ENCODE measurements around the gene CPA2. TPM values are rescaled to one million over a fixed set of nuclear protein-coding genes. Genes with fewer than 3 reads are reported as not detected.

The CPA2 gene
- polyA plus RNA-seq, 1 donor: 0.28 TPM

DNA sequence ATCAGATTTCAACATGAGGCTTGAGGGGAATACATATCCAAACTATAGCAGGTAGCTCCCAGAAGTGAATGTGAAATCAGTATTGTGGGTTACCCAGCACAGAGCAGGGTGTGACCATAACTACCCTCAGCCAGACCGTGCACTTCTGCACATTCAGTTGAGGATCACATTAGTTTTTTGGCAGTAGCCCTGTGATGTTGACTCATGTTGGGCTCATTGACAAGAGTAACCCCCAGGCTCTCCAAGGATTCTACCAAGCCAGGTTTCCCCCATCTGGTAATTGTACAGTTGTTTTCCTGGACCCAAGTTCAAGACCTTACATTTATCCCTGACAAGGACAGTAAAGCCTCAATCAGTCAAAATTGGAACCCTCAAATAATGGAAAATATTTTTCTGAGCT is 14.6 kb downstream of the CPA2 start:
- peak; percentile 87 for DNase-seq

GRCh38 chr7:130286881-130287280 is 20.2 kb downstream of the CPA2 start:
- no peak for DNase-seq

DNA sequence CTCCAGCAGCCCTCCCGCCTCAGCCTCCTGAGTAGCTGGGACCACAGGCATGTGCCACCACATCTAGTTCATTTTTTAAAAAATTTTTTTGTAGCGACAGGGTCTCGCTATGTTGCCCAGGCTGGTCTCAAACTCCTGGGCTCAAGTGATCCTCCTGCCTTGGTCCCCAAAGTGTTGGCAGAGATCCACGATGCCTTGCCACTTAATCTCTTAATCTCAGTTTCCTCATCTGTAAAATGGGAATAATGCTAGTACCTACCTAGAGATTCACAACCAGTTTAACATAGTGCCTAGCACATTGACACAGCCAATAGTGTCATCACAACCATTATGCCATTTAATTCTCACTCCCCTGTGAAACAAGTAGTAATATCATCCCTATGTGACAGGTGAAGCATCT is 21.5 kb downstream of the CPA2 start:
- no peak for DNase-seq

- DNase-seq: no peak
Measured at GRCh38 chr7:130288829-130289228, 22.2 kb downstream of the CPA2 start.

DNA sequence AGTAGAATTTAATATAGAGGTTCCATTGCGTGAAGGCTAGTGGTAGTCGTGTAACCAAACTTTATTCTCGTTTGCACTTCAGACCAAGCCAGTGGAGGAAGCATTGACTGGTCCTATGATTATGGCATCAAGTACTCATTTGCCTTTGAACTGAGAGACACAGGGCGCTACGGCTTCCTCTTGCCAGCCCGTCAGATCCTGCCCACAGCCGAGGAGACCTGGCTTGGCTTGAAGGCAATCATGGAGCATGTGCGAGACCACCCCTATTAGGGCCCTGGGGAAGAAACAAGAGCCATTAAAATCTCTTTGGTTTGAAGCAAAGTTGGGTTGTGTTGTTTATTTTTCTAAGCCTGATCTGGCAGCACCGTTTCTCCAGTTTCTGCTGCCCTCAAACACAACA is 22.8 kb downstream of the CPA2 start:
- no peak for DNase-seq

DNA sequence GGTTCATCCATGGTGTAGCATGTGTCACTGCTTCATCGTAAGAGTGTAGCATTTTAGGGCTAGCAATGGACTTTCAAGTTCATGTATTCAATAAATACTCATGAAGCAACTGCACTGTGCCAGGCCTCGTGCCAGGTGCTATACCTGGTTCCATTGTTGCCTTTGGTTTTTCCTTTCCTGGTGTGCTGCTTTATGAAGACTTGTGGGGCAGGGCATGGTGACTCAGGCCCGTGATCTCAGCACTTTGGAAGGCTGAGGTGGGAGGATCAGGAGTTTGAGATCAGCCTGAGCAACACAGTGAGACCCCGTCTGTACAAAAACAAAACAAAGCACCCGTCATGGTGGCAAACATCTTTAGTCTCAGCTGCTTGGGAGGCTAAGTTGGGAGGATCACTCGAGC is 24.1 kb downstream of the CPA2 start:
- no peak for DNase-seq

DNA sequence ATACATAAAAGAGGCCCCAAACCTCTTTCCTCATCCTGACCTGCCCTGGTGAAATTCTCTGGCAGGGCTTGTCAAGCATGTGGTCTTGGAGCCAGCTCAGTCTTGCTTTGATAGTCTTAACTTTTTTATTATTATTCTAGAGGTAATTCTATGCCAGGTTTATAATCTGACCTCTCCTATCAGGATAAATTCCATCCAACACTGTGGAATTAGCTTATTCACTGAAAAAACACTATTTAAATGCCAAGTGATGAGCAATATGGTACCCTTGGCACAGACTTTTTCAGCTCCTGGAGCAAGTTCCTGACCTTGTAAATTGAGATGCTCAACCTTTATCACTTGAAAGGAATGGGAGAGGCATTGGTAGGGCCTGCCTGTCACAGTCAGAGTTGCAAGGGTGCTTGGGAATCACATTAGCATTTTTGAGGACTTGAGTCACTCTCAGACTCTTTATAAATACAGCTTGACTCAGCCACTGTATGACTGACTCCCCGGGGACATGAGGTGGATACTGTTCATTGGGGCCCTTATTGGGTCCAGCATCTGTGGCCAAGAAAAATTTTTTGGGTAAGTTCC is 26.1 kb downstream of the CPA2 start, which contains the start of gene CPA4:
Gene CPA4, plus strand, starts transcription at position 480 of the 576 bp plus-strand sequence. Its CDS starts 20 bp downstream, at position 500.
- DNase-seq: no peak

DNA sequence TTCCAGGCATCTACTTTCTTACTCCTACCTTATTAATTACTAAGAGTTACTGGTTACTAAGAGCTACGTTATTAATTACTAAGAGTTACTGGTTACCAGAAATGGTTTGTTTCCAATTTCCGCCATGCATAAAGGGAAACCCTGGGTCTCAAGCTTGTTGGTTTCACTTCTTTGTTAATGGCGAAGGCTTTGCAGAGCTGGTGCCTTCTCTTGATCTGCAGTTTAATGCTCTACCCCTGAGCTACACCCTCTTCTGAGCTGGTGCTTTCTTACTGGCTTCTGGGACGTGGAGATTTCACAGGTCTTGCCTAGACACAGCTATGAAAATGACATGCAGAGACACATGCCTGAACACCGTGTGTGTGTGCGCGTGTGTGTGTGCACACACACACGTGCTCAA is 26.9 kb downstream of the CPA2 start:
- no peak for DNase-seq

GRCh38 chr7:130294314-130294713 is 27.7 kb downstream of the CPA2 start:
- no peak for DNase-seq

DNA sequence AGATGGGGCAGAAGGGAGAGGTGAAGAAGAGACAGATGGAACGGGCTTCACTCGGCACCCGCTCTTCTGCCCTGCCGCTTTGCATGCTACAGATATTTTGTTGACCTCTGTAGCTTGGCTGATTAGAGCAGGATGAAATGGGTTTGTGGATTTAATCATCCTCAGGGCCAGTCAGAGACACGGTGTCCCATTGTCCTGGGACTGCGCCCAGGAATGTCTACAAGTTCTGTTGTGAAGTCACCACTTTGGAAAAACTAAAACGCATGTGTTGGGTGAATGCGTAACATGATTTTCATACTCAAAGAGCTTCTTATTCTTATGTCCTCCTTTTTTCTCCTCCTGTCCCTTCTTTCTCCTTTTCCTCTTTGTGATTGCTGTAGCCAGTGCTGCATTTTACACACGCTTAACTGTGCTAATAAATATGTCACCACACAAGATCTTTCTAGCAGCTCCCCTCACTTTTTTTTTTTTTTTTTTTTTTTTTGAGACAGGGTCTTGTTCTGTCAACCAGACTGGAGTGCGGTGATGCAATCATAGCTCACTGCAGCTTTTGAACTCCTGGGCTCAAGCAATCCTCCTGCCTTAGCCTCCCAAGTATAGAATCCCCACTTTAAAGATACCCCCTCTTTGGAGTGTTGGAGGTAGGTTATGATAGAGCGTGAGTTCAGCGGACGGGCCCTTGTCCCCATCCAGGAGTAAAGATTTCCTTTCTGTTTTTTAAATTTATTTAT is 29.7 kb downstream of the CPA2 start:
- no peak for DNase-seq

- peak; percentile 86 for DNase-seq
Measured at GRCh38 chr7:130297628-130298543, 31.2 kb downstream of the CPA2 start.

DNA sequence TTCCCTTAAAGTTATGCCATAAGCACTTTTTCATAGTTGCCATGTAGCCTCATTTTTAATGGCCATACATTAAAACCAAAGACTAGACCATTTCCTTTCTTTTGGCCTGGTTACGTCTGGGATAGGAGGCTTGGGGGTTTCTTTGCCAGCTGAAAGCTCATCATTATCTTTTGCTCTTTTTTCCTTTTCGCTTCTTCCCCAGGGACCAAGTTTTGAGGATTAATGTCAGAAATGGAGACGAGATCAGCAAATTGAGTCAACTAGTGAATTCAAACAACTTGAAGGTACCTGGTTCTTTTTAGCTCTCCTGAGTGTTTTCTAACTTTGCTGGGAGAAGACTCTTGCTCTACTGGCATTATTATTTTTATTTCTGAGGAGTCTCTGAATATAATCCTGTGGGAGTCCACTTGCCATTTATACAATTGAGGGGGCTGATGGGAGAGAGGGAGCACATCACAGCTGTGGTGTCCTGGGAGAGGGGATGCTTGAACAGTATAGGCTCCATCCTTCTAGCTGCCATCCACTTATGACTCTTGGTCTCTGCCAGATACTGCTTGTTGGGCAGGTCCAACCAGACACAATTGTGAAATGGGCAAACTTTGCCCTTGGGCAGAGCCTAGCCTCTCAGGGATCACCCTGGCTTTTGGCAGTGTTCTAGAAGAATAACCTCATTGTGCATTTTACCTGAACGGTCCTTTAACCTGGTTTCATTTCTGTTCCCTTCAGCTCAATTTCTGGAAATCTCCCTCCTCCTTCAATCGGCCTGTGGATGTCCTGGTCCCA is 32.1 kb downstream of the CPA2 start:
- no peak for DNase-seq

GRCh38 chr7:130299866-130300265 is 33.2 kb downstream of the CPA2 start:
- no peak for DNase-seq

- DNase-seq: no peak
Measured at GRCh38 chr7:130301501-130302020, 34.9 kb downstream of the CPA2 start.

DNA sequence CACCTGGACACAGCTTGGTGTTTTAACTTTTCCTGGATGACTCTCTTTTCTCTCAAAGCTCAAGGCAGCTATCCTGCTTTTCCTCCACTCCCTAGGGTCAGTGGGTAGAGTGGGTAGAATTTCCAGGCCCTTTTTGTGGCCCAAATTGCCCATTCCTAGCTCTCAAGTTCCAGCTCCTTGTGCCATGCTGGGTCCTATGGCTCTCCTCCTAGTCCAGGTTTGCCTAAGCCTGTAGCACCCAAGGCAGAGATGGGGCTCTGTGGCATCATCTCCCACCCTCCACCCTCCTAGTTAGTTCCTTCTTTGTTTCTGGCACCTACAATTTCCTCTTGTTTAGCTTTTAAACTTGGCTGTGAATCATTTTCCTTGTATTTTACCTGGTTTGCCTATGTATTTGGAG is 36.0 kb downstream of the CPA2 start:
- no peak for DNase-seq

DNA sequence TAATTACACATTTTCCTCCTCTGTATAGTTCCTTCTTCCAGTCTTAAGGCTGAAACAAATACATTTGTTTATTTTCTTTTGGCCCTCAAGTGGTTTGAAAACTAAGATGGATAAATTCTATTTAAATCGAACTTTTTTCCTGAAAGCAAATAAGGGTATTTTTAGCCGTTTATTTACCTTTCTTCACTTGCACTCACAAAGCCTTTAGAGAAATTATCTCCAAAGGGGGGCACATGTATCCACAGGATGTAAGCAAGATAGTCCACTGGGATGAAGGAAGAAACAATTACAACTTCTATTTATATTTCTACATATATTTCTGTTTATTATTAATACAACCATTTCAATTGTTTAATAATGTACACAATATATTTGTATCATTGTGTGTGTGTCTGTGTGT is 36.5 kb downstream of the CPA2 start:
- no peak for DNase-seq

DNA sequence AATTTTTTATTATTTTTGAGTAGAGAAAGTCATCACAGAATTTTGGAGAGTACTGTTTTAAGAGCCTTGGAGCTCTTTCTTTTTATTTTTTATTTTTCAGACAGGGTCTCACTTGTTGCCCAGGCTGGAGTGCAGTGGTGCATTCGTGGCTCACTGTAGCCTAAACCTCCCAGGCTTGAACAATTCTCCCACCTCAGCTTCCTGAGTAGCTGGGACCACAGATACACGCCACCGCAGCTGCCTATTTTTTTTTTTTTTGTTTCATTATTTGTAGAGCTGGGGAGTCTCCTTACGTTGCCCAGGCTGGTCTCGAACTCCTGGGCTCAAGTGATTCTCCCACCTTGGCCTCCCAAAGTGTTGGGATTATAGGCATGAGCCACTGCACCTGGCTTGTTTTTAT is 36.9 kb downstream of the CPA2 start:
- no peak for DNase-seq

- DNase-seq: no peak
Measured at GRCh38 chr7:130303982-130304381, 37.3 kb downstream of the CPA2 start.

- no peak for DNase-seq
Measured at GRCh38 chr7:130304878-130305277, 38.2 kb downstream of the CPA2 start.

DNA sequence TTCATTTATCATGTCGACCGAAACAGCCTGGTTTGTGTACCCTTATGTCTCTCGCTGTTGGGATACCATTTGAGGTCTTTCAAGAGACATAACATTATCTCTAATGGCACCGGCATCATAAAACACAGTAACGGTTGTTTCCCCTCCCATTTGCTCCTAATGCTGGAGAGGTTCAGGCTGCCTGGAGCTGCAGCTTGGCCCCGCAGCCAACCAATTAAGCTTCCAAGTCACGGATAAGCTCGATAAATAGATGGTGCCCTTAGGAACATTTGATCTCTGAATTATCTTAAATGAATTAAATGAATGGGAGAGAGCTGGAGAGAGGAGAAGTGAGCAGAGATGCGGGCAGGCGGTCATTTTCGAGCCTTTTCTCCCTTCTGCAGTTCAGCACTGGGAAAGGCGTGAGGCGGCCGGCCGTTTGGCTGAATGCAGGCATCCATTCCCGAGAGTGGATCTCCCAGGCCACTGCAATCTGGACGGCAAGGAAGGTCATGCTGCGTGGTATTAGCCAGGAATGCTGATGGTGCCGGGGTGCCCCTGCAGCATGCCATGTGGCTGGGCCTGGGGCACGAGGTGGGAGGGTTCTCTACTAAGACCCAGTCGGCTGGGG is 38.9 kb downstream of the CPA2 start:
- DNase-seq: no peak

- no peak for DNase-seq
Measured at GRCh38 chr7:130309986-130310385, 43.3 kb downstream of the CPA2 start.

DNA sequence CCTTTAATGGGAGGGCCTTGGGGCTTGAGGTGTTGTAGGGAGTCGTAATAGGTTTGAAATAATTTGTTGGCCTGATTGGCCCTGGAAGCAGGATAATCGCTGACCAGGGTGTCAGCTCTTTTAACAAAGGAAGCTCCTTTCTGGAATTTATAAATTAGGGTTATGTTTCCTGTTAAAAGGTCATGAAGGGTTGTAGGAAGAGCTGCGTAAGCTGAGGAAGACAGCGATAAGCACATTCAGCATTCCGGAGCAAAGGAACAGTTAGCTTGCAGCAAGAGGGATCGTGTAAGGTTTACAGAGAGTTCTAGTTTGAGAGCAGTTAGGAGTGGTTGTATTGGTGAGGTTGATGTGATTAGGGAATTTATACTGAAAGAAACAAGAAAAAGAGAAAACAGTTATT is 47.6 kb downstream of the CPA2 start:
- DNase-seq: no peak

Data from hindlimb muscle (tissue), 1 donor.